Stimulated activated CD8-positive, alpha-beta memory T cell treated with anti-CD3 and anti-CD28 coated beads, Interleukin-12 subunit alpha, Interleukin-12 subunit beta, amount 100 ng/mL, for 24 hours (primary cell): ENCODE measurements around the gene TEX261.
A peak's percentile ranks its signal among the peaks of the same experiment; 100 is the strongest.
"Not testable (repeated sequence)": the region's sequence is repeated elsewhere in the genome, so short reads cannot be mapped to it uniquely, and the experiment has no call there.

Experiments
- DNase-seq: peaks from one replicate; pipeline ENCODE4 v3.0.0-alpha.2; 2020; ENCODE audit errors: extremely low read depth

TEX261 gene

GRCh38 chr2:71000780-71001591 is 6.3 kb upstream of the TEX261 start:
- DNase-seq, result peak; percentile 60

GRCh38 chr2:70999931-71000330 is 5.3 kb upstream of the TEX261 start:
- not testable (repeated sequence) for DNase-seq

GRCh38 chr2:70999362-70999761 is 4.7 kb upstream of the TEX261 start:
- DNase-seq, result no peak

- not testable (repeated sequence) for DNase-seq
These were observed 4.2 kb upstream of the TEX261 start for GRCh38 chr2:70998885-70999284.

GRCh38 chr2:70995426-70995729 is 705 bp upstream of the TEX261 start:
- no peak for DNase-seq

- DNase-seq, result no peak
These were observed 519 bp downstream of the TEX261 start for GRCh38 chr2:70994009-70994698.

- no peak for DNase-seq
These were observed 1.5 kb downstream of the TEX261 start for GRCh38 chr2:70992945-70993853.

- no peak for DNase-seq
These were observed 2.9 kb downstream of the TEX261 start for GRCh38 chr2:70991742-70992141.

- DNase-seq, result no peak
These were observed 3.5 kb downstream of the TEX261 start for GRCh38 chr2:70991142-70991541.

GRCh38 chr2:70990216-70990615 is 4.5 kb downstream of the TEX261 start:
- DNase-seq, result no peak

- DNase-seq, result no peak
These were observed 5.7 kb downstream of the TEX261 start for GRCh38 chr2:70988726-70989648.

GRCh38 chr2:70988151-70988550 is 6.5 kb downstream of the TEX261 start:
- DNase-seq, result no peak

- no peak for DNase-seq
These were observed 7.3 kb downstream of the TEX261 start for GRCh38 chr2:70987386-70987785.

- DNase-seq, result no peak
These were observed 8.0 kb downstream of the TEX261 start for GRCh38 chr2:70986499-70987189.

- no peak for DNase-seq
These were observed 8.7 kb downstream of the TEX261 start for GRCh38 chr2:70985956-70986355.

- DNase-seq, result no peak
These were observed 9.4 kb downstream of the TEX261 start for GRCh38 chr2:70985283-70985688.

- DNase-seq, result peak; percentile 57
These were observed 9.9 kb downstream of the TEX261 start for GRCh38 chr2:70984576-70985282.

GRCh38 chr2:70984228-70984575 is 10.5 kb downstream of the TEX261 start:
- DNase-seq, result no peak

GRCh38 chr2:70983506-70984227 is 11.0 kb downstream of the TEX261 start:
- no peak for DNase-seq
